Activated CD8-positive, alpha-beta memory T cell treated with anti-CD3 and anti-CD28 coated beads for 1 hour (primary cell): Measurements from ENCODE around the gene SLC22A4.

Experiments
- DNase-seq, 2 donors: peaks; one replicate each; pipeline ENCODE4 v3.0.0-alpha.2; 2020; ENCODE audit warnings: low read depth in 1 of 2; ENCODE audit errors: extremely low read depth in 1 of 2

SLC22A4 gene

DNA sequence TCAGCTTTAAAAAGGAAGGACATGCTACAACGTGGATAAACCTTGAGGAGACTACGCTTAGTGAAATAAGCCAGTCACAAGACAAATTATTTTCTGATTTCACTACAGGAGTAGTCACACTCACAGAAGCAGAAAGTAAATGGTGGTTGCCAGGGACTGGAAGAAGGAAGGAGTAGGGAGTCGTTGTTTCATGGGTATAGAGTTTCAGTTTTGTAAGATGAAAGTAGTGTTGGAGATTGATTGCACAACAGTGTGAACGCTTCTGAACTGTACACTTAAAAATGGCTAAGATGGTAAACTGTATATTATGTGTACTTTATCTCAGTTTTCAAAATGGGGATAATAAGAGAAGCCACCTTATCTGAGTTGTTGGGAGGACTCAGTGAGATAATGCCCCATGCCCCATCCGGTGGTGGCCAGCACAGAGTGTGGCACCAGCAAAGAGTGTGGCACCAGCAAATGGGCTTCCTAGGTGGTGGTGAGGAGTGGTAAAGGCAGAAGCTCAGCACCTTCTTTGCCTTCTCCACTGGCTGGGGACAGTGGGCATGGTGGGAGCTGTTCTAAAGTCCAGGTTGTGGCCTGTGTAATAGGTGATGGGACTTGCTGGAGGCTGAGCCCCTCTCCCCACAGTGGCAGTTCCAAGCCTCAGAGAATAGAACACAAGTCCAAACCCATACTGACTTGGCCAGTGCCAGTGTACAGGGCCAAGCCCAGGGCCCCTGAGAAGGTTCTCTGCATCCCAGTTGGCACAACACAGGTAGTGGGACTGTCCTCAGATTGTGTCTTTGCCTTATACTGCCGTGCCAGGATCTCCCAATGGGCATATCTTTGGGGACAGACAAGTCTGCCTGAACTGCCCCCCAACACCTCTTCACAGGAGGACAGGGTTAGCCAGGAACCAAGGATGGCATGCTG, 4.4 kb downstream of the SLC22A4 start:
- DNase-seq, result no peak

- DNase-seq, result no peak
Observed at GRCh38 chr5:132299917-132300316, 5.7 kb downstream of the SLC22A4 start.

DNA sequence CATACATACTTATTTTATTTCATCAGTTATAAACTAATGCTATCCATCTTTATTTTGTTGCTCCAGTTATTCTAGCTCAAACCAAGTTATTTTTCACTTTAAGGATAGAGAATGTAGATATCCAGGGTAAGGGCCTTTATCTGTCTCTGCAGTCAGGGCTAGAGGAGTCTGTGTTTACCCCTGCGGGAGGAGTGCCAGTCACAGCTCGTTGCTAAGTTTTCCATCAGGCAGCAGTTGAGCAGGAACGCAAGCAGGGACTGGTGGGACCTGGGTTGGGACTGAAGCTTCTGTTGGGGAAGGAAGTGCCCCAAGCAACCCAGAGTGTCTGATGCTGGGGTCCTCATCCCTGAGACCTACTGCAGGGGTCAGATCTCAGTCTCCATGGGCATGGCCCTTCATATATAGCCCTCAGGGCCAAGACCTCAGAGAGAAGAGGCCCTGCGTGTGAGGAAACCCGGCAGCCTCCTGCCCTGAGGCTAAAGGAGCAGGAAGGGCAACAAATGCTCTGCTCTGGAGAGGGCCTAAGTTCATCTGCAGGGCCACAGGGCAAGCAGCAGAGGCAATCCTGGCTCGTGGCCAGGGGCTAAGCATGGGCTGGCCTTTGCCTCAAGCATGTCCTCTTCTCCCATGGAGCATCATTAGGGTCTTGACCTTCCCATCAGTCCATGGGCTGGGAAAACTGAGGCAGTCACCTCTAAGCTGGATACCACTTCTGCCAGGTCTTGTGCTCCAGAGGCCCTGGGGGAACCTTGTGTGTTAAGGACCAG, 6.6 kb downstream of the SLC22A4 start:
- no peak for DNase-seq

DNA sequence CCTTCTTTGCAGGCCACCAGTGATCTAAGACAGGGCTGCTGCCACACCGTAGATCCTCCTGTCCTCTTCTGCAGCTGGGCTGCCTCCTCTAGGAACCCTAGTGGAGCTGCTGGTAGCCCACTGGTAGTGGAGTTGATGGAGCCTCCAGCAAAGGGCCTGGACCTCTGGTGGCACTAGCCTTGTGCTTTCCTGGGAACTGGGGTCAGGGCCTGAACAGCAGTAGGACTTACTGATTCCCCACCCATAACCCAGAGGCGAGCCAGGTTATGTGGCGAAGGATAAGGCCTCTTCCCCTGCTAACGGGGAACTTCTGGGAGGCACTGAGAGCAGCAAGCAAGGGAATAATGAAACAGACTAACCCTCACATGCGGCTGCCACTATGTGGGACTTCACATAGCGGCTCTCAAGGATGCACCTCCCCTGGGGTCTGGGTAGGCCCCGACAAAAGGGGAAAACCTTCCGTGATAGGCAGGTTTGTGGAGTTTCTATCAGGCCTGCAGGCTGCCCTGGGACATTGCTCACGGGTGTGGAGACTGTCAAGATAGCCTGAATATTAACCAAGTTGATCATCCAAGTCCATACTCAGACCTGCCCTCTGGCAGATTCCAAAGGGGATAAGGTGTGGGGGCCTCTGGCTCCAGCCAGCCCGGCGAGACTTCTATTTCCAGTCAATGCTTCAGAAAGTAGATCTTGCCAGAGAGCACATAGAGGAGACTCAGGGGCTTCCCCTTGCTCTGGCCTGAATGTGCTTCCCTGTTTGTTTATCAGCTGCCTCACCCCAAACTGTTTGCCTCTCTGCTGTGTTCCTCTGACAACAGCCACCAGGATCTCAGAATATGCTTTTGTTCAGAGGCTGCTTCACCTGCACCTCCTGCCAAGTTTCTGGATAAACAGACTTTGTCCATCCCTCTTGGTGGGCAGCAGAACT, 7.4 kb downstream of the SLC22A4 start:
- no peak for DNase-seq

GRCh38 chr5:132302413-132302812, 8.2 kb downstream of the SLC22A4 start:
- no peak for DNase-seq

DNA sequence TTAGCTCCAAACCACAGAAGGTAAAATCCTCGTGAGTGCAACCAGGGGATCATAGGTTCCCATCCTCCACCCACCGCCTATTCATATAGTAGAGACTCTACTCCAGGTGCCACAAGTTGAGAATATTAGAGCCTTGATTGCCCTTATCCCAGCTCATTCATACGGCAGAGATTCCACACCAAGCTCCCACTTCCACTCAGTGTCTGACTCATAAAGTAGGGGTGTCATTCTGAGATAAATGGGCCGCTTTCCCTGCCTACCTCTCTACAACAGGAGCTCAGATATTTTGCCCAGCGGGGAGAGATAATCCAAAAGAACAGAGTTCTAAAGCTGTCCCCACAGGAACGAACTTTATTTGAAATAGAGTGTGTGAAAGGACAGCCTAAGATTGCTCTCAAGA, 9.4 kb downstream of the SLC22A4 start:
- no peak for DNase-seq

DNA sequence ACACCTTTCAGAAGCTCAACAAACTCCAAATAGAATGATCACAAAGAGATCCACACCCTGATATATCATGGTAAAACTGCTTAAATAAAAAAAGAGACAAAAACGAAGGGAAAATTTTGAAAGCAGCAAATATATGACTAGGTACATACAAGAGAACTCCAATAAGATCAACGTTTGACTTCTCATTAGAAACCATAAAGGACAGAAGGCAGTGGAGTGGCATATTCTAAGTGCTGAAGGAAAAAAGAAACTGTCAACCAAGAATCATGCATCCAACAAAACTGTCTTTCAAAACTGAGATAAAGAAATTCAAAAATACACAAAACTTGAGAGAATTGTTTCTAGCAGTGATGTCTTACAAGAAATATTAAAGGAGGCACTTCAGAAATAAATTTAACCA, 11.2 kb downstream of the SLC22A4 start:
- DNase-seq, result no peak

GRCh38 chr5:132308701-132309100, 14.5 kb downstream of the SLC22A4 start:
- DNase-seq, result no peak

- no peak for DNase-seq
Observed at GRCh38 chr5:132309679-132310078, 15.5 kb downstream of the SLC22A4 start.

DNA sequence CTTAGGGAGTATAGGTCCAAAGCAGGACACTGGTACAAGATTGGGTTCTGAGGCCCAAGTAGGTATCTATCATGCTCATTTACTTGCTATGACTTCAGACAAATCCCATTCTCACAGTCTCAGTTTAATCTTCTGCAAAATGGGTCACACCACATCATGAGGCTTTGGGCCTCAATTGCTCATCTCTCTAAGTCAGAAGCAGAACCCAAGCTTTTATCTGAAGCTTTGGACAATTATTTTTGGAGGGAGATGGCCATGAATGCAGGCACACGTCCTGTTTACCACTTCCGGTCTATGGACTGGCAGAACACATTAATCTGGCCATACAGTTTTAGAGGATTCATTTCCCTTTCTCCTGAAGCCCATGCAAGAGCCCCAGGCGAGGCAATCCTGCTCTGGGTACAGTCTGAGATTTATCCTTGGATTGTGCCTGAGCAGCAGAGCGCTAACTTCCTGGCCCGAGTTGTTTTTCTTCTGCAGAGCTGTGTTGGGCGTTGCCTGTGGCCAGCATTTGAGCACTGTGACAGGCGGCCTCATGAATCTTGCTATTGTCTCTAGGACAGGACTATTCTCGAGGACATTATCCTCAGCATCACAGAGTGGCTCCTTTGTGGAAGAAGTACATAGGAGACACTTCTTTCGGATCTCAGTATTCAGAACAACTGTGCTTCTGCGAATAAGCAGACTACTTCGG, 16.1 kb downstream of the SLC22A4 start:
- no peak for DNase-seq

DNA sequence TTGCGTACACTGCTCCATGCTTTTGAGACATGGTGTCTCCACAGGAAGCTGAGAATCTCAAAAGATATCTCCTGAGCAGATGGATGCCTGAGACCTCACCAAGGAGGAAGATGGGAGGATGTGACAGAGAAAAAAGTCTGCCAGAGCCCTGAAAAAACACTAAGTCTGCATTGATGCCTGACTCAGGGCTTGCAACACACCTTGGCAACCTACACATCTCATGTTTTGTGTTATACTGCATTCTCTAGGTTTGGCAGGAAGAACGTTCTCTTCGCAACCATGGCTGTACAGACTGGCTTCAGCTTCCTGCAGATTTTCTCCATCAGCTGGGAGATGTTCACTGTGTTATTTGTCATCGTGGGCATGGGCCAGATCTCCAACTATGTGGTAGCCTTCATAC, 19.2 kb downstream of the SLC22A4 start:
- no peak for DNase-seq

DNA sequence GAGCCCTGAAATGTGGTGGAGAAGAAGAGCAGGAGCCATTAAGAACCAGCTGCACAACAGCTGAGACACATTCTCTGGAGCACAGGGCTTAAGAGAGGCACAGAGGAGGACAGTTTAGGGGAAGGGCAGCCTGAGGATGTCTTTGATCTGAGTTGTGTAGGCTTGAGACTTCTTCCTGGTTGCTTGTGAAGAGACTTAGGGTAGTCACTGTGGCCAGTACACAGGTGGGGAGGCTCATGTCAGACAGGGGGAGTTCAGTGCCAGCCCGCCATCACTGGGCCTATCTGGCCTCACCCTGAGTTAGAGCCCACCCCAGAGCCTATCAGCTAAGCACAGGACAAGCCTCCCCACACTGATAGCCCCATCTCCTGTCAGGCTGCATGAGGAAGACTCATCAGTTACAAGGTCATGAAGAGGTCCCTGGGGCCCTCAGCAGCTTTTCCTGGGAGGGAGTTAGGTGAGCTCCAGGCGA, 19.8 kb downstream of the SLC22A4 start:
- DNase-seq, result no peak

DNA sequence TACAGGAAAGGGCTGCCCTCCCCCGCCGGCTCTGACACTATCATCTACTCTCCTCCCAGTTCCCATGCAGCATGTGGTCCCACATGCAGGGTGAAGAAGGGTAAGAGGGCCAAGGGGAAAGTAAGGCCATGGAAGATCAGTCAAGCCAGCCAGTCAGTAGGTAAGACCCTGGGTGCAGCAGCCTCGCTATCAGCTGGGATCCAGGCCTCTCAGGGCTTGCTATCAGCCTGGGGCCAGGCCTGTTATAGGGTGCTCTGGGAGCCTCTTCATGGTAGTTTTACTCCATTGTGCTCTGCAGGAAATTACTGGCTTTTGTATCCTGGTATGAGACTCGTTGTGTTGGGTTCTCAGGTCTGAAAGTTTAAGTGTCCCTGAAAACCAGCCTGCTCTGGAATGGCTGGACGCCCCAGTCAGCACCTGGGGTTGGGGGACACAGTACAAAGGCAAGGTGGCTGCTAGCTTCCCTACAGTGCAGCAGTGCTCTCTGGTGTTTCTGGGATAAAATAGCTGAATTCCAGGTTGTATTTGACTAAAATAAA, 21.4 kb downstream of the SLC22A4 start:
- no peak for DNase-seq

- DNase-seq, result no peak
Observed at GRCh38 chr5:132319975-132320374, 25.8 kb downstream of the SLC22A4 start.

GRCh38 chr5:132321109-132321721, 27.0 kb downstream of the SLC22A4 start:
- no peak for DNase-seq

GRCh38 chr5:132322266-132322665, 28.1 kb downstream of the SLC22A4 start:
- no peak for DNase-seq

DNA sequence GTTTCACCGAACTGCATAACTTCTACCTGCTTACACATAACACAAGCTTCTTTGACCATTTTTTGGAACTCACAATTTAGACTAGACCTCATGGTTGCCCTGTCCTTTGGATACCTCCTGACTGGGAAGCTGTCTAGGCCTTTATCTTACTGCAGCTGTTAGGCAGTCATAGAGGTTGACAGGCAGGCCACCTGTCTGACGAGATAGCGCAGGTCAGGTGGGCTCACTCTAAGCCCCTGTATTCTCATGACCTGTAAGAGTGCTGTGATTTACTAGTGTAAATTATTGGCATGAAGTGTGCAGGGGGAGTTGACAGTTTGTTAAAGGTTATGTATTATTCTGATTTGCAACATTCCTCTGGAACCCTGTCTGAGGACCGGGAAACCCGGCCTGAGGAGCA, 29.0 kb downstream of the SLC22A4 start:
- no peak for DNase-seq

- DNase-seq, result no peak
Observed at GRCh38 chr5:132325691-132326090, 31.5 kb downstream of the SLC22A4 start.

DNA sequence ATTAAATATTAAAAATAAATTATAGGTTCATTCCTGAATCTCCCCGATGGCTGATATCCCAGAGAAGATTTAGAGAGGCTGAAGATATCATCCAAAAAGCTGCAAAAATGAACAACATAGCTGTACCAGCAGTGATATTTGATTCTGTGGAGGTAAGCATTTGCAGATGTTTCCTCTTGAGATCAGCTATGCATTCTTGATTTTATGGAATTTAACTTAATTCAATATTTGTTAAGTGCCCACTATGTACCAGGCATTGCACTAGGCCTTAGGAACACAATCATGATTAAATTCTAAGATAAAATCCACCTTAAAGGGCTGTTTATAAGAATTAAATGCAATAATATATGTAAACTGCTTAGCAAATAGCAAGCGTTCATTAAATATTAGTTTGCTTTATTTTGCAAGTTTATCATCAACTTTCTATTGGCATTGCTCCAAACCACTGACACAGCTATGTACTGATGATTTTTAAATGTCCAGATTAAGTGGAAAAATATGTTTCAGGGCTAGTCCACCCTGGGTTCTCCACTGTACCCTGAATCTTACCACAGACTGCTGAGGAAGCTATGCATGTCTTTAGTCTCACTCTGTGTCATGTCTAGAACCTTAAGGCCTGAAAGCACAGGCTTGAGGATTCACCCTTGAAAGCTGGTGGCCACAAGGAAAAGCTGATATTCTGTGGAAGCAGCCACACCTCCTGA, 33.2 kb downstream of the SLC22A4 start:
- DNase-seq, result no peak
